Mesothelial cell of epicardium (in vitro differentiated cells): ENCODE measurements around the gene CAPZA1. TPM values are rescaled to one million over a fixed set of nuclear protein-coding genes. Genes with fewer than 3 reads are reported as not detected.

Experiments
- DNase-seq, 2 experiments: peaks; one replicate each; pipeline ENCODE4 v3.0.0; 2021; ENCODE audit warnings: low spot score in 2 of 2; ENCODE audit not compliant: unreplicated experiment in 2 of 2
- H3K27ac Mint-ChIP-seq: 2 replicates; pipeline ENCODE4 v1.8.0; 2021; ENCODE audit warnings: mixed read lengths
- H3K27me3 Mint-ChIP-seq: 2 replicates; pipeline ENCODE4 v1.8.0; 2021; ENCODE audit warnings: low read depth, mixed read lengths
- H3K36me3 Mint-ChIP-seq: 2 replicates; pipeline ENCODE4 v1.8.0; 2021; ENCODE audit warnings: mixed read lengths
- H3K4me1 Mint-ChIP-seq: 2 replicates; pipeline ENCODE4 v1.8.0; 2021; ENCODE audit warnings: mixed read lengths
- H3K4me3 Mint-ChIP-seq: 2 replicates; pipeline ENCODE4 v1.8.0; 2021; ENCODE audit warnings: mild to moderate bottlenecking, moderate library complexity, mixed read lengths
- H3K9me3 Mint-ChIP-seq: 2 replicates; pipeline ENCODE4 v1.8.0; 2021; ENCODE audit warnings: mixed read lengths
- total RNA-seq: library from RNA; stranded (reverse); gene quantifications from 3 replicates; pipeline ENCODE4 v1.2.1, GENCODE V29; 2021
- TF ChIP-seq, protein P1 (sequence below): fragments of 200-600 bp; sonication (generic); IDR thresholded peaks from one replicate; pipeline ENCODE4 v1.5.0; 2021; ENCODE audit warnings: antibody characterized with exemption; ENCODE audit not compliant: unreplicated experiment

CAPZA1 gene
- total RNA-seq, 1 donor from 2014 or later, result 109 TPM

- TF ChIP-seq, protein P1, sequence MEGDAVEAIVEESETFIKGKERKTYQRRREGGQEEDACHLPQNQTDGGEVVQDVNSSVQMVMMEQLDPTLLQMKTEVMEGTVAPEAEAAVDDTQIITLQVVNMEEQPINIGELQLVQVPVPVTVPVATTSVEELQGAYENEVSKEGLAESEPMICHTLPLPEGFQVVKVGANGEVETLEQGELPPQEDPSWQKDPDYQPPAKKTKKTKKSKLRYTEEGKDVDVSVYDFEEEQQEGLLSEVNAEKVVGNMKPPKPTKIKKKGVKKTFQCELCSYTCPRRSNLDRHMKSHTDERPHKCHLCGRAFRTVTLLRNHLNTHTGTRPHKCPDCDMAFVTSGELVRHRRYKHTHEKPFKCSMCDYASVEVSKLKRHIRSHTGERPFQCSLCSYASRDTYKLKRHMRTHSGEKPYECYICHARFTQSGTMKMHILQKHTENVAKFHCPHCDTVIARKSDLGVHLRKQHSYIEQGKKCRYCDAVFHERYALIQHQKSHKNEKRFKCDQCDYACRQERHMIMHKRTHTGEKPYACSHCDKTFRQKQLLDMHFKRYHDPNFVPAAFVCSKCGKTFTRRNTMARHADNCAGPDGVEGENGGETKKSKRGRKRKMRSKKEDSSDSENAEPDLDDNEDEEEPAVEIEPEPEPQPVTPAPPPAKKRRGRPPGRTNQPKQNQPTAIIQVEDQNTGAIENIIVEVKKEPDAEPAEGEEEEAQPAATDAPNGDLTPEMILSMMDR, result no peak
- H3K4me1 Mint-ChIP-seq, result peaks cover 18% of the 10 kb centered on the region
- H3K4me3 Mint-ChIP-seq, result peak overlapping the region; percentile 79
- H3K9me3 Mint-ChIP-seq, result no peaks in the 10 kb centered on the region
- DNase-seq, result no peak
- no peaks in the 10 kb centered on the region for H3K36me3 Mint-ChIP-seq
- H3K27me3 Mint-ChIP-seq, result peaks cover 34% of the 10 kb centered on the region
- H3K27ac Mint-ChIP-seq, result no peak overlapping the region
Observed at GRCh38 chr1:112713466-112714312, 94.1 kb downstream of the CAPZA1 start.

DNA sequence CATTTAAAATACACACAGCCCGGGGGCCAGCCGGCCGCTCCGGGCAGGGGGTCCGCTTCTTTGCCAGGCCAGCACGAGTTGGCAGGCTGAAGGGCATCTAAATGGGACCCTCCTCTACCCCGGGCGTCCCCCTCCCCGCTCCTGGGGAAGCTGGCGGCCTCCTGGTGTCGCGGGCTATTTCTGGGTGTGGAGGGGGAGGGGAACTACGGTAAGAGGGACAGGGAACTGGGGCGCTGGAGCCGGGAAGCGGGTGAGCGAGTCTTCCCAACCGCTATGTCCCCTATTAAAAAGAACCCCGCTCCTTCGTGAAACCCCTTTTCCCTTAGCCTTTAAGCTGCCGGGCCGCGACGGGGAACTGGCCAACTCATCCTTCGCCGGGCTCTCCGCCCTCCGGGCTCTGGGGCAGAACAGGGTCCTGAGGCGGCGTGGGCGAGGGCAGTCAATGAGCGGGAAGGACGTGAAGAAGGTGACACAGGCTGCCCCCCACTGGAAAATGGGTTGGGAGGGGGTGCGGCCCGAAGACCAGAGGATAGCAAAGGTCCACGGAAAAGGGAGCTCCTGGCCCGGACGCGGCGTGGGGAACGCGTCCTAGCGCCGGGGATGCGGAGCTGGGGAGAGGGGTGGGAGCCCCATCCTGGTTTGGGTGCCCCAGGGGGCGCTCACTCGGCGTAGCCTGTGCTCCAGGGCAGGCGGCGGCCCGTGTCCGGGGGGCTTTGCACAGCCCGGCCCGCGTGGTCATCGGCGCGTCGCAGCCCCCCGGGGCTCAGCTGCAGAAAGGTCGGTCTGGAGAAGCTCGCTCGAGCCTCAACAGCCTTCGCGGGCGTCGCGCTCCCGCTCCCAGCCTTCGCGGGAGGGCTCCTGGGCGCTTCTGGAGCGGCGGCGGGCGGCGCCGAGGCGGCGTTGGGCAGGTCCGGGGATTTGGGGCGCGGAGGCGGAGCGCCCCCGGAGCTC lies 95.0 kb downstream of the CAPZA1 start:
- no peak overlapping the region for H3K27ac Mint-ChIP-seq
- peak in 1 of 2 experiments; percentile 53 for DNase-seq
- peaks cover 18% of the 10 kb centered on the region for H3K4me1 Mint-ChIP-seq
- TF ChIP-seq, protein P1, result no peak
- no peaks in the 10 kb centered on the region for H3K36me3 Mint-ChIP-seq
- H3K9me3 Mint-ChIP-seq, result no peaks in the 10 kb centered on the region
- H3K4me3 Mint-ChIP-seq, result peak overlapping the region; percentile 79
- peaks cover 39% of the 10 kb centered on the region for H3K27me3 Mint-ChIP-seq

DNA sequence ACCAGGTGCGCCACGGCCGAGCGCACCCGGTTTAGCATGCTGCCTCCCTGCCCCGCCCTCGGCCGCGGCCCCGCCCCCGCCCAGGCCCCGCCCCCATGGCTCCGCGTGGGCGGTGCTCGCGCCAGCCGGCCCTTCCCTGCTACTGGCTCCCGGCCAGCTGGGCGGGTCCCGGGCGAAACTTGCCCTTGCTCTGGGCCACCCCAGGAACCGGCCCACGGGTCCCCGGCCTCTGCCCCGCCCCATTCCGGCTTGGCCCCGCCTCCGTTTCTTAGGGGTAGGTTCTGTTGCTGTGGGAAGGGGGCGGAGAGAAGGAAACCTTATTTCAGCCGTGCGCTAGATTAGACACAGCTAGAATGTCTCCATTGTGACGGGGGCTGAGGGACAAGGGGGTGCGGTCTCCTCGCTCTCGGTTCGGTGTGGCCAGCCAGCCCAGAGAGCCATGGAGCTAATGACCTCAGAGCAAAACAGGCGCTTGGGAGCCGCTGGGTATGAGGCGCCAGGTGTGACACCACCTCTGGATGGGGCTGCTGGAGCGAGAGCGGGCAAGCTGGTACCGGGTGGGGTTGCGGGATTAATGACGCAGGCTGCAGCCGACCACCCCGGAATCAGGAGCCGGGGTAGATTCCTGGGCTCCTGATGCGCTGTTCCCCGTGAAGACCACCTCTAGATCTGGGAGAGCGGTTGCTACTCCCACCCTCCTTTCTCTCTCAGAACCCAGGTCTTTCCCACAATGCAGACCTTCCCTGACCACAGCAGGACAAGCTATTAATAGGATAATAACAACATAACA lies 95.8 kb downstream of the CAPZA1 start, which contains the start of gene PPM1J:
TSS of gene PPM1J (minus strand) at position 69 of the 790 bp plus-strand sequence. CDS start at position 38, 31 bp downstream.
- Mint-ChIP-seq H3K27me3 (peaks cover 45% of the 10 kb centered on the region), H3K4me1 (peaks cover 18% of the 10 kb centered on the region), H3K27ac (peak within 1 kb of the TSS; percentile 88), H3K9me3 (no peaks in the 10 kb centered on the region), H3K36me3 (no peaks in the 10 kb centered on the region), H3K4me3 (peak within 1 kb of the TSS; percentile 79)
- DNase-seq, result peak; percentile 81 to 91
- TF ChIP-seq, protein P1, result no peak

DNA sequence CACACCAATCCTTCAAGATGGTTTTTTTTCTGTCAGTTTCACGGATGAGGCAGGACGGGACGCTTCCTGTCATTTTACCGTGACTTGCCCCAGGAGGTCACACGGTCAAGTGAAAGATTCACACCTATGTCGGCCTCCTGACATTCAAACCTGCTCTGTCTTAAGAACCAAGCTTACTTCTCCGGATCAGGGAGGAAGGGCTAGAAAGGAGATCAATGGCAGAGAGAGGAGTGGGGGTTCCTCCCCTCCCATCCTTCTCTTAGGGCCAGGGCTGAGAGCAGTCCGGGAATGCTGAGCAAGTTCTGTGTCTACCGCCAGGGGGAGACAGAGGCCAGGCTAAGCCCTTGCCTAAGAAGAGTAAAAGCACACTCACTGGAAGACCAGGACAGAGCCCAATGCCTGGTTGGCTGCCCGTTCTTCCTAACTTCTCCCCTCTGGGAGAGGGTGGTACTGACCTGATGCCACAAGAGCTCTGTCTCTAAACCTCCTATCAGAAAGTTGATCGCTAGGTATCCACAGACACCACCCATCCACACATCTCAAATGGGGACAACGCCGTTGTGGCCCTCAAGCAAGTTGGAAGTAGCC lies 96.6 kb downstream of the CAPZA1 start:
- no peaks in the 10 kb centered on the region for H3K9me3 Mint-ChIP-seq
- TF ChIP-seq, protein P1, result peak; percentile 95
- H3K4me1 Mint-ChIP-seq, result peaks cover 18% of the 10 kb centered on the region
- no peaks in the 10 kb centered on the region for H3K36me3 Mint-ChIP-seq
- H3K27me3 Mint-ChIP-seq, result peaks cover 41% of the 10 kb centered on the region
- H3K4me3 Mint-ChIP-seq, result peak overlapping the region; percentile 76
- H3K27ac Mint-ChIP-seq, result peak overlapping the region; percentile 88
- peak; percentile 80 to 94 for DNase-seq
